Measurements from ENCODE around the gene TBC1D2B.

The TBC1D2B gene

GRCh38 chr15:78050826-78051225 is 26.7 kb downstream of the TBC1D2B start:
- H3K27ac ChIP-seq: no peak overlapping the region
- TF ChIP-seq ZFX (IDR thresholded peaks at IDR 0.05): no peak
- TF ChIP-seq, protein P1, sequence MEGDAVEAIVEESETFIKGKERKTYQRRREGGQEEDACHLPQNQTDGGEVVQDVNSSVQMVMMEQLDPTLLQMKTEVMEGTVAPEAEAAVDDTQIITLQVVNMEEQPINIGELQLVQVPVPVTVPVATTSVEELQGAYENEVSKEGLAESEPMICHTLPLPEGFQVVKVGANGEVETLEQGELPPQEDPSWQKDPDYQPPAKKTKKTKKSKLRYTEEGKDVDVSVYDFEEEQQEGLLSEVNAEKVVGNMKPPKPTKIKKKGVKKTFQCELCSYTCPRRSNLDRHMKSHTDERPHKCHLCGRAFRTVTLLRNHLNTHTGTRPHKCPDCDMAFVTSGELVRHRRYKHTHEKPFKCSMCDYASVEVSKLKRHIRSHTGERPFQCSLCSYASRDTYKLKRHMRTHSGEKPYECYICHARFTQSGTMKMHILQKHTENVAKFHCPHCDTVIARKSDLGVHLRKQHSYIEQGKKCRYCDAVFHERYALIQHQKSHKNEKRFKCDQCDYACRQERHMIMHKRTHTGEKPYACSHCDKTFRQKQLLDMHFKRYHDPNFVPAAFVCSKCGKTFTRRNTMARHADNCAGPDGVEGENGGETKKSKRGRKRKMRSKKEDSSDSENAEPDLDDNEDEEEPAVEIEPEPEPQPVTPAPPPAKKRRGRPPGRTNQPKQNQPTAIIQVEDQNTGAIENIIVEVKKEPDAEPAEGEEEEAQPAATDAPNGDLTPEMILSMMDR (conservative IDR thresholded peaks at IDR 0.05): no peak

DNA sequence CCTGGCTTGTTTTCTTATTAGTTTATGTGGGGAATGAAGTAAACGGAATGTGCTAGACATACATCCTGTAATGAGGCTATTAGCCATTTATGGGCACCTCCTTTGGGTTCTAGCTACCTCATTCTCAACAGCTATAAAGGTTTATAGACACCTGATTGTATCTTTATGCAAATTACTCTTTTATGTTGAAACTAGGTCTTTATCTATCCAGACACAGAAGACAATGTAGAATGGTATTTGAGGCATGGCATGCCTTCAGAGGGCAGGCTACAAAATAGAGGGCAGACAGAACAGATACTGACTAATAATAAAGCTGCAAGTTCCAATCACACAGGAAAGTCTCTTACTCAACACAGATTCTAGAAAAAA is 27.1 kb downstream of the TBC1D2B start:
- TF ChIP-seq, protein P1 (conservative IDR thresholded peaks at IDR 0.05): no peak
- no peak for TF ChIP-seq ZFX (IDR thresholded peaks at IDR 0.05)
- no peak overlapping the region for H3K27ac ChIP-seq

GRCh38 chr15:78049691-78050440 is 27.6 kb downstream of the TBC1D2B start:
- no peak overlapping the region for H3K27ac ChIP-seq
- no peak for TF ChIP-seq ZFX (IDR thresholded peaks at IDR 0.05)
- TF ChIP-seq, protein P1 (conservative IDR thresholded peaks at IDR 0.05): no peak

GRCh38 chr15:78048628-78048920 is 28.9 kb downstream of the TBC1D2B start:
- no peak overlapping the region for H3K27ac ChIP-seq
- TF ChIP-seq, protein P1 (conservative IDR thresholded peaks at IDR 0.05): no peak
- no peak for TF ChIP-seq ZFX (IDR thresholded peaks at IDR 0.05)

DNA sequence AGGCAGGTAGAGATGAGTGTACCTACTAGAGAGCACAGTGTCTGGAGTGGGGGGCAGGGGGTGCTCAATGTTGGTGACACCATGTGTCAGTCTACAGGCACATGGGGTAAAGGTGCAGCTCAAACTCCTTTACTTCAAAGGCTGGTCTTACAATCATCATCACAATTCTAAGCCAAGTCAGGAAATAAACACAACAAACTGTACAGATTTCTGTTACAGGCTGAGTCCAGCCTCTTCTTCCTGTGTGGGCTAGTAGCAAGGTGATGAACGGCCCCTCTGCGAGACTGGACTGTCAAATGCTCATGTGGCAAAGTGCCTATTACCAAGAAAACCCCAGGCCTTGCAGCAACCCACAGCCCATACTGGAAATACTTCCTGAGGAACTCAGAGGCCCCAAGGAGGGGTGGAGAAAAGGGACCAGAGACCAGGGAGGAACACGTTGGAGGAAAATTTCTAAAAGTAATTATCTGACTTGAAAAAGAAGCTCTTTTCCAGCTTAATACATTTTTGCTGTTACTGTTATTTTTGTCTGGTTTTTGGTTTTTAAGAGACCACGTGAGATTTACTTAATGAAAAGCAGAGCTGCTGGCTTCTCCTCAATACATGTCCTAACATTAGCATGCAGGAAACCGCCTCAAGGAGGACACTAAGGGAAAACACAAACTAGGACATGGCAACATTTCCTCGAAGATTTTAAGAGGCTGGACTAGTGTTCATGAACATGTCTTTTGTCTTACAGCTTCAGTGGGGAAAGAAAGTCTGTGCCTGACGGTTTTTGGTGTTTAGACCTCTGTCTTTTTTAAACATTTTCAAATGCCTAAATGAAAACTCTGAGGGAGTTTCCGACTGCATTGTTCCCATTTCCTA is 29.5 kb downstream of the TBC1D2B start:
- no peak overlapping the region for H3K27ac ChIP-seq
- TF ChIP-seq ZFX (IDR thresholded peaks at IDR 0.05): no peak

DNA sequence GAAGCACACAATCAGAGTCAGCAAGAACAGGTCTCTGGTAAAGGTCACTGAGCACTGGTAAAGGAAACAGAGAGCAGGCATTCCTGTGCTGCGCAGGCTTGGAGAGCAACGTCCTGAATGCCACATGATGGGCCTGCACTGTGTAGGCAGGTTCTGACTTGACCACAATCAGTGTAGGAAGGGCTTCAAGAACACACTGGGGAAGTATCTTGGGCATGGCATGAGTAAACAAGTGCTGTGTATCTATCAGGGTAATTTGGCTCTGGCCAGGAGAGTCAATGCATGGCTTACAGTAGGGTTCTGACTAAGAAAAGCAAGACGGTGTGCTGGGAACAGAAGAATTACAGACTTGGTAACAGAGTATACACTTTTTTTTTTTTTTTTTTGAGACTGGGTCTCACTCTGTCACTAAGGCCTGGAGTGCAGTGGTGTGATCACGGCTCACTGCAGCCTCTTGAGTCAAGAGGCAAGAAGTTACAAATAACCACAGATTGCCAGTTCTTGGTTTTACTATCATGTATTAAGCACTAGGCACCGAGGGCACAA is 30.6 kb downstream of the TBC1D2B start:
- no peak for TF ChIP-seq ZFX (IDR thresholded peaks at IDR 0.05)
- TF ChIP-seq, protein P1 (conservative IDR thresholded peaks at IDR 0.05): no peak
- H3K27ac ChIP-seq: no peak overlapping the region

DNA sequence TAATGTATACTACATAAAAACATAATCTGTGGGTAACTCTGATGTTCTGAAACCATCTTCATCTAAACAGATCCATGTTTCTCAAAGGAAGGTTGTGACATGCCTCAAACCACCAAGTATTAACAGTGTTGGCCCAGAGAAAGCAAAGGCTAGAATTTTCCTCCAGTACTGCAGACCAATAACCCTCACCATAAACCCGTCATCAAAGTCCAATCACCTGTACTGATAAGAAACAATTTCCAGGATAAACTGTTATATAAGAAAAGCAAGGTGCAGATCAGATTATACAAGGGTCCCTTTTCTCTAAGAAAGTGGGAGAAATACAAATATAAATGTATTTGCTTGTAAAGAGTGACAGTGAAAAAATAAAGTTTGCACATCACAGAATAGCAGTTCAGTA is 32.3 kb downstream of the TBC1D2B start:
- H3K27ac ChIP-seq: no peak overlapping the region

More for the DNA sequence above, 32.3 kb downstream of the TBC1D2B start:
- no peak for TF ChIP-seq ZFX (IDR thresholded peaks at IDR 0.05)
- TF ChIP-seq, protein P1 (conservative IDR thresholded peaks at IDR 0.05): no peak
